H1 (cell line): ENCODE data around the gene NME1. TPM values are rescaled to one million over a fixed set of nuclear protein-coding genes. Genes with fewer than 3 reads are reported as not detected.

Source experiments
- CTCF ChIA-PET: fragments of 300-600 bp; sonication (Branson Sonifier 250); formaldehyde crosslinking; loops from one replicate; lab custom pipeline; 2021; ENCODE audit not compliant: partially characterized antibody; lab: Charles Lee
- POLR2A ChIA-PET: fragments of 300-600 bp; sonication (Branson Sonifier 250); formaldehyde crosslinking; loops from one replicate; lab custom pipeline; 2021; ENCODE audit warnings: inconsistent platforms; ENCODE audit not compliant: partially characterized antibody; lab: Charles Lee
- DNase-seq, 2 experiments: peaks; one replicate each; pipeline versions ENCODE4 v3.0.0 to v3.0.0-alpha.2; 2010 to 2022; ENCODE audit warnings: low spot score in 2 of 2, low read depth in 1 of 2, mixed read lengths in 1 of 2
- FAIRE-seq: peaks from 2 replicates; lab custom pipeline; 2011; peaks lifted over from hg19 to GRCh38; lab: Jason Lieb, UNC
- H2AFZ ChIP-seq: 2 replicates; pipeline ENCODE4 v1.8.1; 2012; ENCODE audit warnings: low read length, inconsistent platforms
- H2AK5ac ChIP-seq: 2 replicates; pipeline ENCODE4 v1.6.1; 2013; ENCODE audit warnings: low read depth, low read length
- H2BK120ac ChIP-seq: replicated peaks from 2 replicates; pipeline ENCODE3; 2013; ENCODE audit warnings: low read depth, low read length, inconsistent platforms
- H2BK12ac ChIP-seq: 2 replicates; pipeline ENCODE4 v1.6.1; 2013; ENCODE audit warnings: low read depth, low read length
- H2BK15ac ChIP-seq: 2 replicates; pipeline ENCODE4 v1.6.1; 2013; ENCODE audit warnings: low read length
- H2BK20ac ChIP-seq: 2 replicates; pipeline ENCODE4 v1.6.1; 2013; ENCODE audit warnings: low read length
- H2BK5ac ChIP-seq: 2 replicates; pipeline ENCODE4 v1.6.1; 2013; ENCODE audit warnings: low read depth, low read length
- H3K14ac ChIP-seq: 2 replicates; pipeline ENCODE4 v1.6.1; 2013; ENCODE audit warnings: inconsistent platforms; ENCODE audit not compliant: insufficient read length
- H3K18ac ChIP-seq: 2 replicates; pipeline ENCODE4 v1.6.1; 2013; ENCODE audit warnings: low read length; ENCODE audit errors: extremely low read depth
- H3K23ac ChIP-seq: 2 replicates; pipeline ENCODE4 v1.6.1; 2013; ENCODE audit warnings: inconsistent platforms; ENCODE audit not compliant: insufficient read length
- H3K23me2 ChIP-seq: 2 replicates; pipeline ENCODE4 v1.6.1; 2013; ENCODE audit warnings: low read depth, low read length
- H3K27ac ChIP-seq: 2 replicates; pipeline ENCODE4 v1.6.1; 2011; ENCODE audit warnings: low read depth, low read length, inconsistent platforms
- H3K27me3 ChIP-seq, 4 experiments: replicated peaks in 1 of 4; 1 replicate in 1 of 4; 2 replicates in 3 of 4; pipeline versions ENCODE4 v1.6.1 to v1.8.1; 2011 to 2013; ENCODE audit warnings: low read length in 3 of 4, mild to moderate bottlenecking in 3 of 4, inconsistent platforms in 2 of 4, mixed read lengths in 2 of 4, moderate library complexity in 1 of 4; ENCODE audit not compliant: control insufficient read depth in 3 of 4, insufficient read depth in 3 of 4; ENCODE audit errors: extremely low read depth in 1 of 4
- H3K36me3 ChIP-seq, 4 experiments: 2 replicates each; pipeline versions ENCODE4 v1.6.1 to v1.8.1; 2011 to 2013; ENCODE audit warnings: mild to moderate bottlenecking in 4 of 4, low read length in 3 of 4, moderate library complexity in 2 of 4, control low read depth in 1 of 4, inconsistent platforms in 1 of 4; ENCODE audit not compliant: insufficient read depth in 4 of 4, control insufficient read depth in 2 of 4
- H3K4ac ChIP-seq: replicated peaks from 2 replicates; pipeline ENCODE3; 2013; ENCODE audit warnings: low read length, low read depth, mixed read lengths, inconsistent platforms; ENCODE audit not compliant: insufficient read length
- H3K4me1 ChIP-seq, 4 experiments: replicated peaks in 1 of 4; 1 replicate in 1 of 4; 2 replicates in 3 of 4; pipeline versions ENCODE4 v1.6.1 to v1.8.1; 2011 to 2013; ENCODE audit warnings: low read length in 3 of 4, inconsistent platforms in 2 of 4, mixed read lengths in 1 of 4; ENCODE audit not compliant: insufficient read depth in 4 of 4, control insufficient read depth in 3 of 4
- H3K4me2 ChIP-seq, 2 experiments: 2 replicates each; pipeline versions ENCODE4 v1.6.1 to v1.8.1; 2011 to 2013; ENCODE audit warnings: low read depth in 2 of 2, low read length in 2 of 2, control low read depth in 1 of 2, inconsistent platforms in 1 of 2, mild to moderate bottlenecking in 1 of 2; ENCODE audit not compliant: insufficient read depth in 1 of 2
- H3K4me3 ChIP-seq, 4 experiments: fragments of 200-600, 300-600 bp in 1 of 4; sonication (generic), shearing (Covaris generic), sonication (Bioruptor Twin) in 1 of 4; 2 replicates each; pipeline versions ENCODE4 v1.5.1 to v1.8.1; 2011 to 2016; ENCODE audit warnings: low read length in 4 of 4, low read depth in 3 of 4, control low read depth in 2 of 4, inconsistent platforms in 2 of 4, mild to moderate bottlenecking in 2 of 4, mixed read lengths in 1 of 4, moderate library complexity in 1 of 4; ENCODE audit not compliant: insufficient read depth in 2 of 4; ENCODE audit errors: extremely low read depth in 1 of 4
- H3K56ac ChIP-seq: replicated peaks from 2 replicates; pipeline ENCODE3; 2013; ENCODE audit warnings: low read depth, mild to moderate bottlenecking, mixed read lengths, low read length, inconsistent platforms; ENCODE audit not compliant: insufficient read length
- H3K79me1 ChIP-seq: 2 replicates; pipeline ENCODE4 v1.6.1; 2013; ENCODE audit warnings: low read depth, low read length, control low read depth
- H3K79me2 ChIP-seq, 2 experiments: 2 replicates each; pipeline versions ENCODE4 v1.6.1 to v1.8.1; 2012 to 2013; ENCODE audit warnings: low read length in 2 of 2, mild to moderate bottlenecking in 2 of 2, inconsistent platforms in 1 of 2; ENCODE audit not compliant: insufficient read depth in 2 of 2, control insufficient read depth in 1 of 2
- H3K9ac ChIP-seq, 4 experiments: replicated peaks in 1 of 4; 1 replicate in 1 of 4; 2 replicates in 3 of 4; pipeline versions ENCODE4 v1.6.1 to v1.8.1; 2011 to 2013; ENCODE audit warnings: low read depth in 3 of 4, low read length in 3 of 4, control low read depth in 2 of 4, mild to moderate bottlenecking in 2 of 4, moderate library complexity in 2 of 4, inconsistent platforms in 1 of 4; ENCODE audit errors: extremely low read depth in 1 of 4
- H3K9me3 ChIP-seq, 2 experiments: 2 replicates each; pipeline versions ENCODE4 v1.6.1 to v1.8.1; 2012 to 2013; ENCODE audit warnings: mild to moderate bottlenecking in 2 of 2, moderate library complexity in 2 of 2, control low read depth in 1 of 2, inconsistent platforms in 1 of 2, low read depth in 1 of 2, low read length in 1 of 2, mixed read lengths in 1 of 2; ENCODE audit not compliant: insufficient read depth in 2 of 2
- H4K20me1 ChIP-seq, 2 experiments: replicated peaks in 1 of 2; 2 replicates each; pipeline versions ENCODE3 to v1.8.1; 2011 to 2013; ENCODE audit warnings: inconsistent platforms in 2 of 2, low read length in 2 of 2, mild to moderate bottlenecking in 1 of 2; ENCODE audit not compliant: insufficient read depth in 2 of 2, control insufficient read depth in 1 of 2
- H4K5ac ChIP-seq: 2 replicates; pipeline ENCODE4 v1.6.1; 2013; ENCODE audit warnings: low read length, low read depth, mixed read lengths, inconsistent platforms; ENCODE audit not compliant: insufficient read length
- H4K8ac ChIP-seq: 2 replicates; pipeline ENCODE4 v1.8.0; 2013; ENCODE audit warnings: mild to moderate bottlenecking, moderate library complexity, low read length, inconsistent platforms; ENCODE audit not compliant: insufficient read depth; ENCODE audit errors: extremely low read depth
- H4K91ac ChIP-seq: replicated peaks from 2 replicates; pipeline ENCODE3; 2013; ENCODE audit warnings: low read length, mixed read lengths, inconsistent platforms; ENCODE audit not compliant: insufficient read length
- POLR2A ChIP-seq, 2 experiments: IDR thresholded peaks; 1 replicate in 1 of 2; 2 replicates in 1 of 2; pipeline ENCODE4 v1.6.1; 2011; ENCODE audit warnings: low read depth in 2 of 2, low read length in 2 of 2, mild to moderate bottlenecking in 2 of 2; ENCODE audit errors: control extremely low read depth in 1 of 2
- WGBS, 2 experiments: shearing (Covaris generic) in 1 of 2; methylation state at CpG; one replicate each; pipeline versions ENCODE4 v1.1.6 to v1.1.7; 2013 to 2015; ENCODE audit warnings: low lambda C conversion rate in 2 of 2, mixed read lengths in 2 of 2, inconsistent platforms in 1 of 2, low coverage in 1 of 2, missing lambda C conversion rate in 1 of 2; ENCODE audit not compliant: insufficient replicate concordance in 2 of 2, insufficient coverage in 1 of 2, insufficient read length in 1 of 2; ENCODE audit errors: extremely low coverage in 1 of 2, missing lambda C conversion rate in 1 of 2; 5-methylcytosine and 5-hydroxymethylcytosine counted together
- polyA plus RNA-seq, 7 experiments: library from polyadenylated mRNA; depleted of rRNA in 3 of 7; stranded (reverse) in 5 of 7; unstranded in 2 of 7; fragments of >200 nt in 5 of 7; fragments of 200-250 nt in 2 of 7; gene quantifications; 1 replicate in 5 of 7; 2 replicates in 1 of 7; 4 replicates in 1 of 7; pipeline versions ENCODE4 v1.2.1 to v1.2.3, GENCODE V29; 2011 to 2013; ENCODE audit warnings: missing spikeins in 2 of 7, mixed read lengths in 2 of 7
- total RNA-seq: library from RNA; stranded (reverse); fragmentation: NEBNext Ultra II Directional; extraction: Animal tissue kit (Norgen Biotek cat#: 25700); gene quantifications from 2 replicates; pipeline ENCODE4 v1.2.1, GENCODE V29; 2021

The NME1 gene
- total and polyA plus RNA-seq, 2 of the 8 experiments (the other 6 are each of a cell fraction or from before 2014, with no cell fraction given), result 307 to 380 TPM

- Histone ChIP-seq H3K79me1 (peaks cover 11% of the 10 kb centered on the region), H2AK5ac (no peak overlapping the region), H3K4me2 (peak overlapping the region; percentile 3 to 85), H3K14ac (no peak overlapping the region), H3K18ac (0 out of 2 replicates have a peak overlapping the region, but pooled peaks have one; percentile 63), H2BK5ac (no peak overlapping the region), H3K27me3 (no peaks in the 10 kb centered on the region), H4K5ac (peak overlapping the region; percentile 59), H3K9me3 (no peaks in the 10 kb centered on the region), H3K4ac (no peak overlapping the region), H2BK120ac (no peak overlapping the region), H3K36me3 (peaks cover 8 to 19% (median 13%) of the 10 kb centered on the region in 4 experiments), H3K27ac (no peak overlapping the region; the same call in 1 of the 2 replicates), H4K20me1 (peaks cover 0 to 4% of the 10 kb centered on the region in 2 experiments), H2BK12ac (no peak overlapping the region), H4K8ac (no peak overlapping the region), H3K56ac (no peak overlapping the region), H3K79me2 (peaks cover 10 to 37% of the 10 kb centered on the region in 2 experiments), H3K4me3 (peak overlapping the region; percentile 5 to 76 (median 38); a peak in 7 of 8 replicates), H3K23ac (no peak overlapping the region), H3K4me1 (peaks cover 0 to 2% (median 0%) of the 10 kb centered on the region in 4 experiments; a peak in 3 of 7 replicates), H3K9ac (peak overlapping the region in 2 of 4 experiments; percentile 36 to 42; a peak in 2 of 7 replicates), H3K23me2 (peaks cover 5% of the 10 kb centered on the region), H2BK20ac (no peak overlapping the region), H2BK15ac (no peak overlapping the region), H2AFZ (peak overlapping the region; percentile 93), H4K91ac (no peak overlapping the region)
- CTCF ChIA-PET, result interaction anchor here (0.7 to 2.0 kb wide), 23 partner anchors 10 to 192 kb away, joined by 3 to 9 read pairs (median 4); partner anchors contain the start of gene SPAG9
- DNase-seq, result no peak
- 71% methylated on average over 8 of the region's 8 CpGs; no CpG with 5 or more reads in 1 of the 2 experiments for WGBS, 2 experiments
- POLR2A ChIA-PET, result interaction anchor here (0.7 to 6.1 kb wide), 15 partner anchors 11 to 287 kb away, joined by 3 to 82 read pairs (median 4); partner anchors contain the start of genes NME2, SPAG9 and TOB1
- no peak for FAIRE-seq
- no peak for TF ChIP-seq POLR2A (IDR thresholded peaks at IDR 0.05; ENCODE audit: control extremely low read depth in 1 of 2, low read depth in 2 of 2, low read length in 2 of 2)
Measured at GRCh38 chr17:51152766-51153209, 571 bp upstream of the NME1 start.
